Central memory CD4-positive, alpha-beta T cell (primary cell): ENCODE data around the gene CPHXL.

Experiments
- DNase-seq: peaks from one replicate; pipeline ENCODE4 v3.0.0; 2022
- total RNA-seq, 3 experiments: gene quantifications; one replicate each; lab custom pipeline; 2026; lab: John Stamatoyannopoulos, UW

The CPHXL gene
- total RNA-seq = 0 reads per million in 3 experiments

- no peak for DNase-seq
These were observed at the start of gene CPHXL for GRCh38 chr16:75726390-75726789. TSS of gene CPHXL (minus strand) at chr16:75726490. CDS start at chr16:75726442, 48 bp downstream.

DNA sequence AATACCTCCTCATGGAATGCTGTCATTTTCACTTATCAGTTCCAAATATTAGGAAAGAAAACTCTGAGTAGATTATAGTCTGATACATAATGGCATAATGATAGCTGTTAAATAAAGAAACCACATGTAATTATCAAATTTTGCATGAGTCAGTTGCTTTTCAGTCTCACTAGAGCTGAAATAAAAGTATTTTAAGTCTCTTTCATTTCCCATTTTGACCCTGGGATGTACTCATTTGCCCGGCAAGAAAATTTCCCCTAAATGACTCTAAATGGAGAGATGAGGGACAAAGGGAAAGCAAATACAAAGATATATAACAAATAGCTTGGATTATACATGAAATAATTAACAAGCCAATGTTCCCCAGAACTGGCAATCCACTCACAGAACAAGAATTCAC lies 47.9 kb upstream of the CPHXL start:
- DNase-seq = no peak

DNA sequence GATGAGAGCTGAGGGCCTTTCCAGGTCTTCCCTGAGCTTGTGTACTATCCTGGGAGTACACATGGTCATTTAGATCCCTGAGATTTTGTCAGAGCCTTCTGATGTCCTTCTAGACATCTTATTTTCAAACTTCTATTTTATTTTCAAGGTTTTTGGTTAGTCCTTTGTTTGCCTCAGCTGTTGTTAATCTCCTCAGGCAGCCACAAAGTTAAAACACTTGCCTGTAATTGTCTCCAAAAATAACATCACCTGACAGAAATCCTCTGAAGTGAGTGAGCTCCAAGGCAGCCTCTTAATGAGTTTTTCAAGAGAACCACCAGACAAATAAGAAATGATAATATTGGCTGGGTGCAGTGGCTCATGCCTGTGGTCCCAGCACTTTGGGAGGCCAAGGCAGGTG lies 43.8 kb upstream of the CPHXL start:
- DNase-seq = no peak

GRCh38 chr16:75764154-75764768 lies 38.0 kb upstream of the CPHXL start:
- peak; percentile 63 for DNase-seq

DNA sequence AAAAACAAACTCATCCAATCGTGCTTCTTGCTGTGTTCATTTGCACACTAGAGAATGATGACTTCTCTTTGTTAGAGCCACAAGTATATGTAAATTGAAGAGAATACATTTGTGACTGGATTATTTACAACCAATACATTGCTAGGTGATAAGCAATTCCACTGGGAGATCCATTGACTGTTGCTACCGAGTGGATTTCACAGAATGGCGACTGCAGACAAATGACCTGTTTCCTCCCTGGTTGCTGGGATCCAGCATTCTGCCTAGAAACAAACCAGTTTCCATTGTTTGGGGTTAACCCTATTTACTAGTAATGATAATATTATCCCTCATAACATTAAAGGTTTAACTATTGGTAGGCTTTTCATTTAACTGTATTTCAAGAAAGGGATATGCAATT lies 36.9 kb upstream of the CPHXL start:
- no peak for DNase-seq

- DNase-seq = no peak
These were observed 36.5 kb upstream of the CPHXL start for GRCh38 chr16:75762746-75763145.

- no peak for DNase-seq
These were observed 34.8 kb upstream of the CPHXL start for GRCh38 chr16:75761108-75761507.

- DNase-seq = no peak
These were observed 33.8 kb upstream of the CPHXL start for GRCh38 chr16:75760018-75760519.

DNA sequence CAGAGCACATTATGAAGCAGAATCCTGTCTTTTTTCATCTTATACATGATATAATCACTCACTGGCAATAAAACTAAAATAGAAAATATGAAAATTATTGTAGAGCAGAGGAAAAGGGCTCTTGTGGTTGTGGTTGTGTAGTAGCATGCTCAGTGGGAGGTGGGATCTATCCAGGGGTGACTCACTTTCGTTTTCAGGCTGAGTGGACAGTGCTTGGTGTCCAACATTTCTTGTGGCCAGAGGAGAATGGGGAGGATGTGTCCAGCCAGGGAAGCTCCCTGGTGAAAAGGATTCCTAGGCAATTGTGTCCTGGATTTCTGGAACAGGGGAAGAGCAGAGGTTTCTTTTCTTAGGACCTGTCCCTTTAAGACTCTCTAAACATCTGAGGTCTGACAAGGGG lies 31.9 kb upstream of the CPHXL start:
- DNase-seq = no peak

GRCh38 chr16:75754141-75754540 lies 27.9 kb upstream of the CPHXL start:
- DNase-seq = no peak

GRCh38 chr16:75750528-75750927 lies 24.2 kb upstream of the CPHXL start:
- no peak for DNase-seq

DNA sequence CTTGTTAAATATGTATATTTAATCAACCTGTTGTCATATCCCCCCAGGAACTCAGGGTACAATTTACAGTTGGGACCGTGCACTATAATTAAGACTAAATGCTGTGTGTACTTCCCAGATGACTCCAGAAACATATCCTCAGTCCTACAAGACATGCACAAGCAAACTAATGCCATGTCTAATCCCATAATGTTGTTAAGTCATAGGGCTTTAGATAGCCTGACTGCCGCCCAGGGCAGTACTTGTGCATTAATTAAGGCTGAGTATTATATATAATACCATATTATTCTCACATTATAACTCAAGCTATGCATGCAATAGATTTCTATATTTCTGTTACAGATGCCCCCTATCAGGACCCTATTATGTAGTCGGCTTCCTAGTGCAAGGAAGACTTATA lies 20.1 kb upstream of the CPHXL start:
- DNase-seq = no peak

- DNase-seq = no peak
These were observed 19.5 kb upstream of the CPHXL start for GRCh38 chr16:75745823-75746222.

DNA sequence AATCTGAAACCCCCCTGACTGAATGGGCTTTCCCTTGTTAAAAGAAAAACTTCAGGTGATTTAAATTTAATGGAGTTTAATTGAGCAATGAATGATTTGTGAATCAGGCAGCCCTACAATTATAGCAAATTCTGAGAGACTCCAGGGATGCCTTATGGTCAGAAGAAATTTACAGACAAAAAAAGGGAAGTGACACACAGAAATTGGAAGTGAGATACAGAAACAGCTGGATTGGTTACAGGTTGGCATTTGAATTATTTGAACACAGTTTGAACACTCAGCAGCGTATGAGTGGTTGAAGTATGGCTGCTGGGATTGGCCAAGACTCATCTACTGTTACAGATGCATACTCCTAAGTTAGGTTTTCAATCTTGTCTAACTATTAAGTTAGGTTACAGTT lies 19.0 kb upstream of the CPHXL start:
- no peak for DNase-seq

DNA sequence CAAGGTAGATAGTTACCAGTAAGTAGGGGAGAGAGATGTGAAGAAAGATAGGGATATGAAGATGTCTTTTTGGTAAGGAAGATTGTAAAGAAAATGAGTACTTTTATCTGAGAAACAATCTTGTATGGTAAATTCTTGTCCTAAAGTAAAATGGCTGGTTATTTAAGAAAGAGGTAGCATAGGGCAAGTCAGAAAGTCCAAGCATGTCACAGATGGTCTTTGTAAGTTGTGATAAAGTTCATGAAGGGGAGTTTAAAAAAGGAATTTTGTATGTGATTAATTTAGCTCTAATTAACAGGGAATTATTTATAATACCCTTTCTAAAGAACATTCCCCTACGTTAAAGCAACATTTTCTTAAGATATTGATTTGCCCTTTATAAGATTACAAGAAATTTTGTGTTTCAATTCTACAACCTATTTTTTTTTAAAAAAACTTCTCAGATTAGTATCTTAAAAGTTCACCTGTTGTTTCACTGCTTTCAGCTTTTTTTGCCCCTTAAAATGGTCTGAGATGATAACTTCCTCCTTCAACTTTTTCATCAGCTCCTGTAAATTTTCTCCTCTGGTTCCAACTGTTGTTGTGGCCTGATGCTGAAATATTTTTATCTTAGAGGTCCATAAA lies 16.2 kb upstream of the CPHXL start:
- DNase-seq = no peak

- no peak for DNase-seq
These were observed 7.3 kb upstream of the CPHXL start for GRCh38 chr16:75733305-75734211.

DNA sequence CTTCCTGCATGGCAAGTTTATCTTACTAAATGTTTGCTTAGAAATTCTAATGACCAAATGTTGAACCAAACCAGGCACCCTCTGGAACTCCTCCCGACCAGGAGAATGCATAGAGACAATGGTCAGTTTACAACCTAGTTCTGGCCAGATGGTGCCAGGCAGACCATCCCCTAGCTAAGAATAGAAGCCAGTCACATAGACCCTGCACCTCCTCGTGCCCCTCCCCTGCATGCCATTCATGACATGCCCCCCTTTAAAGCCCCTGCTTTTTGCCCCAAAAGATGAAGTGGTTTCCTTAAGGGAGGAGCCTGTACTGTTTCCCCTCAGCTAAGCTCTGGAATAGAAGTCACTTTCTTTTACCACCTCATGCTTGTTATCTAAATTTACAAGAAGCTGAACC lies 6.6 kb upstream of the CPHXL start:
- DNase-seq = no peak

GRCh38 chr16:75727221-75727620 lies 931 bp upstream of the CPHXL start:
- no peak for DNase-seq

- DNase-seq = no peak
These were observed 7.8 kb downstream of the CPHXL start for GRCh38 chr16:75718452-75718851.

DNA sequence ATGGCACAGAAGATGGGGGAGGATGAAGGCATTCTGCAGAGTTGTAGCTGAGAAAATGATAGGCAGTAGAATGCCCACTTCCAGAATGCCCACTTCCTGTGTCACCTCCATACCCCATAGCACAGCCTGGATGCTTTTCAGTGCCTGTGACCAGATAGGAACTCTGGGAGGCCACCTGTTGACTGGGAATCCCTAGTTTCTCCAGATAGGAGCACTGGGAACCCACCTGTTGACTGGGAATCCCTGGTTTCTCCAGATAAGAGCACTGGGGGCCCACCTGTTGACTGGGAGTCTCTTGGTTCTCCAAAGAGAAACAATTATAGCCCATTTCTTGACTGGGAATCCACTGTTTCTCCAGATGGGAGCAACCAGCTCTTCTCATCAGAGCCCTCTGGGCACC lies 11.6 kb downstream of the CPHXL start:
- DNase-seq = no peak

- DNase-seq = no peak
These were observed 15.9 kb downstream of the CPHXL start for GRCh38 chr16:75710344-75710743.

DNA sequence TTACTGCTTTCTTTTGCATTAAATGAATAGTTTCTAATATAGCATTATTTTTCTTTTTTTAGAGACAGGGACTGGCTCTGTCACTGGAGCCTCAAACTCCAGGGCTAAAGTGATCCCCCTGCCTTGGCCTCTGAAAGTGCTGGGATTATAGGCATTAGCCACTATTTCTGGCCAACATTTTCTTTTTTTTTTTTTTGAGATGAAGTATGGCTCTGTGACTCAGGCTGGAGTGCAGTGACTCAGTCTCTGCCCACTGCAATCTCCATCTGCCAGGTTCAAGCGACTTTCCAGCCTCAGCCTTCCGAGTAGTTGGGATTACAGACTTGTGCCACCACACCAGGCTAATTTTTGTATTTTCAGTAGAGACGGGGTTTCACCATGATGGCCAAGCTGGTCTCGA lies 23.0 kb downstream of the CPHXL start:
- DNase-seq = no peak

DNA sequence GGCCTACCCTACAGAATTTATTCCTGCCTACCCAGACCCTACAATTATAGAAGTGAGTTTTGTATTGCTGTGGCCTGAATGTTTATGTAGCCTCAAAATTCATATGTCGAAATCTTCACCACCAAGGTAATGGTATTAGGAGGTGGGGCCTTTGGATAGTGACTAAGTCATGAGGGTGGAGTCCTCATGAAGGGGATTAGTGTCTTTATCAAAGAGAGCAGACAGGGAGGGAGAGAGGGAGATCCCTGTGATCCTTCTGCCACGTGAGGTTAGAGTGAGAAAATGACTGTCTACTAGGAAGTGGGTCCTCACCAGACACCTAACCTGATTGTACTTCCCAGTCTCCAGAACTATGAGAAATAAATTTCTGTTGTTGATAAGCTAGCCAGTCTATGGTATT lies 24.0 kb downstream of the CPHXL start:
- no peak for DNase-seq

DNA sequence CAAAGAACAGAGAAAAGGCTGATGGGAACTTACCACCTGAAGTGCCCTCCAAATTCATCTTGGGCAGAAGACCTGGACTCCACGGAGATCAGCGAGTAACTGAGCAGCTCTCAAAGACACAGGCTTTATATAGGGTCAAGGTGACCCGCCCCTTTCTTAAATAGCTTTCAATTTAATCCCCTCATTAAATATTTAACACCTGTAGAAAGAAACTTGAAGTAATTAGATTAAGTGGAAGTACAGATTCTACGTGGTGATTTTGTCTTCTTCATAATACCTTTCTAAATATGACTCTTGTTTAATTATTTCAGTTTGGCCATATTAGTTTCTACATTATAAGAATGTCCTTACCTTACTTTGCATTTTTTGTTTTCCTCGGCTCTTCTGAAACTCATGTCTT lies 24.9 kb downstream of the CPHXL start, which contains the start of gene DUXB:
DUXB (minus strand) TSS at position 101 of the 400 bp plus-strand sequence; CDS start at position 58, 43 bp downstream.
- DNase-seq = no peak
